Measurements from ENCODE around the gene MCM3. TPM values are rescaled to one million over a fixed set of nuclear protein-coding genes. Genes with fewer than 3 reads are reported as not detected.

The MCM3 gene
- total RNA-seq, result 10 to 100 TPM; 25.5 to 41.8 (median 37.1) TPM
- polyA plus RNA-seq, result 10 to 100 TPM; 34.3 to 43.8 TPM
- long read RNA-seq, donor 1, transcript MCM3-201 (17 exons, 3,083 nt), result major isoform, 190 of 276 reads
- long read RNA-seq, donor 1, partial matches to known transcripts, result 63 of 276 reads
- long read RNA-seq, donor 1, other reads (novel, unspliced or antisense), result 20 of 276 reads
- long read RNA-seq, donor 2, transcript MCM3-201 (17 exons, 3,083 nt), result major isoform, 28 of 53 reads
- long read RNA-seq, donor 2, partial matches to known transcripts, result 24 of 53 reads
- long read RNA-seq, donor 2, other reads (novel, unspliced or antisense), result 0 of 53 reads
- long read RNA-seq, donor 3, transcript MCM3-201 (17 exons, 3,083 nt), result major isoform, 118 of 150 reads
- long read RNA-seq, donor 3, transcript MCM3-202 (16 exons, 2,523 nt), result minor isoform, 9 of 150 reads
- long read RNA-seq, donor 3, partial matches to known transcripts, result 11 of 150 reads
- long read RNA-seq, donor 3, other reads (novel, unspliced or antisense), result 12 of 150 reads

DNA sequence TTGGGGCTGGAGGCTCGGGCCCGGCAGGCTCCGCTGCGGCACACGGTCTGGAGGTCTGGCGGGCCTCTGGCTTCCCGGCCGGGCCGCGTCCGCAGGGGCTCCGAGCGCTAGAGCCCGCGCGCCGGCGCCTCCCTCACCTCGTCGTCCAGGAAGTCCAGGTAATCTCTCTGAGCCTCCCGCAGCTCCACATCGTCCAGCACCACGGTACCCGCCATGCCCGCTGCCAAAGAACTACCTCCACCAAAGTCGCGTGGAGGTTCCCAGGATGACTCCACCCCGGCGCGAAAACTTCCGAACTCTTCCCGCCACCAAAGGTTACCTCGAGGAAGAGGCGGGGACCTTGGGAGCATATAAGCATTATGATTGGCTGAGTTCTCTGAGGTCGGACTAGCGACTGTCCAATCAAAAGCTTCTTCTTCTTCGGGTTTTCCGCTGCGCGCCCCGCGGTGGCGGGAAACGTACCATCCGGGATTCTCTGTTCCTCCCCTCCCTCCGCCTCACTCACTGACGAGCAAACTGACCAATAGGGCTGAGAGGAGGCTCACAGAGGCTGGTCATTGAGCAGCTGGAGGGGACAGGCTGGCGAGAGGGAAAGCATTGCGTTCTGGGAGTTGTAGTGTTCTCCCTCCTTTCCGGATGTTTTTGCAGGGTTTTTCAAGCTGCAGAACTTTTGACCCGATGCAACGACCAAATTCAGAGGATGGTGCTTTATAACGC, at the start of gene MCM3:
Gene MCM3, minus strand, starts transcription at position 283 of the 717 bp plus-strand sequence. Its CDS starts 68 bp downstream, at position 215.
- Histone ChIP-seq H3K27me3 (no peaks in the 10 kb centered on the region), H3K36me3 (no peaks in the 10 kb centered on the region), H3K27ac (peak within 1 kb of the TSS in 1 of 2 donors; percentile 39), H3K9me3 (no peaks in the 10 kb centered on the region), H3K4me3 (peak within 1 kb of the TSS; percentile 80), H3K4me1 (ENCODE audit: insufficient read depth) (no peaks in the 10 kb centered on the region)
- 1% methylated on average over 50 to 53 of the region's 53 CpGs for WGBS, 3 donors
- intact Hi-C loops (cut with DNase I), result loop anchor here (5.0 to 10.0 kb wide), 5 partner anchors 110 to 378 kb away; no protein-coding TSS in a partner anchor
- TF ChIP-seq, protein P1, sequence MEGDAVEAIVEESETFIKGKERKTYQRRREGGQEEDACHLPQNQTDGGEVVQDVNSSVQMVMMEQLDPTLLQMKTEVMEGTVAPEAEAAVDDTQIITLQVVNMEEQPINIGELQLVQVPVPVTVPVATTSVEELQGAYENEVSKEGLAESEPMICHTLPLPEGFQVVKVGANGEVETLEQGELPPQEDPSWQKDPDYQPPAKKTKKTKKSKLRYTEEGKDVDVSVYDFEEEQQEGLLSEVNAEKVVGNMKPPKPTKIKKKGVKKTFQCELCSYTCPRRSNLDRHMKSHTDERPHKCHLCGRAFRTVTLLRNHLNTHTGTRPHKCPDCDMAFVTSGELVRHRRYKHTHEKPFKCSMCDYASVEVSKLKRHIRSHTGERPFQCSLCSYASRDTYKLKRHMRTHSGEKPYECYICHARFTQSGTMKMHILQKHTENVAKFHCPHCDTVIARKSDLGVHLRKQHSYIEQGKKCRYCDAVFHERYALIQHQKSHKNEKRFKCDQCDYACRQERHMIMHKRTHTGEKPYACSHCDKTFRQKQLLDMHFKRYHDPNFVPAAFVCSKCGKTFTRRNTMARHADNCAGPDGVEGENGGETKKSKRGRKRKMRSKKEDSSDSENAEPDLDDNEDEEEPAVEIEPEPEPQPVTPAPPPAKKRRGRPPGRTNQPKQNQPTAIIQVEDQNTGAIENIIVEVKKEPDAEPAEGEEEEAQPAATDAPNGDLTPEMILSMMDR (IDR thresholded peaks at IDR 0.05), result peak in 2 of 3 donors; percentile 10 to 16
- TF ChIP-seq EP300 (IDR thresholded peaks at IDR 0.05), result no peak
- no peak for TF ChIP-seq POLR2A (IDR thresholded peaks at IDR 0.05)
- peak; percentile 94 to 98 (median 96) for DNase-seq

DNA sequence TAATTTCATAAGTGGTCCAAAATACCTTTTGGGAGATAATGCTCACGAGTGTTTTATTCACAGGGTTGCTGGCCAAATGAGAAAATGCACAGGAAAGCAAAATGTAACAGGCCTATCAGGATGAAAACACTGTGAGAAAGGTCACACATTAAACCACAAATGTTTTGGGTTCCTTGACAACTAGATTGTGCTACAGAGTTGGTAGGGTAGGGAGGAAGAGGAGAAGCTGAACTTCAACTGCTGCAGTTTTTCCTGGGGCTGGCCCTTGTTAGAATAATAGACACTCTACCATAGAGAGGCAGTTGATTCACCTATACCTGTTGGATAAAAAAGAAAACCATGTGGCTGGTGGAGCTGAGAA, 49.3 kb upstream of the MCM3 start:
- intact Hi-C loops (cut with DNase I), result no loop called here
- DNase-seq, result no peak
- WGBS, 3 donors, result 6 to 16% (median 12%) methylated on average over 1 of the region's 1 CpG

DNA sequence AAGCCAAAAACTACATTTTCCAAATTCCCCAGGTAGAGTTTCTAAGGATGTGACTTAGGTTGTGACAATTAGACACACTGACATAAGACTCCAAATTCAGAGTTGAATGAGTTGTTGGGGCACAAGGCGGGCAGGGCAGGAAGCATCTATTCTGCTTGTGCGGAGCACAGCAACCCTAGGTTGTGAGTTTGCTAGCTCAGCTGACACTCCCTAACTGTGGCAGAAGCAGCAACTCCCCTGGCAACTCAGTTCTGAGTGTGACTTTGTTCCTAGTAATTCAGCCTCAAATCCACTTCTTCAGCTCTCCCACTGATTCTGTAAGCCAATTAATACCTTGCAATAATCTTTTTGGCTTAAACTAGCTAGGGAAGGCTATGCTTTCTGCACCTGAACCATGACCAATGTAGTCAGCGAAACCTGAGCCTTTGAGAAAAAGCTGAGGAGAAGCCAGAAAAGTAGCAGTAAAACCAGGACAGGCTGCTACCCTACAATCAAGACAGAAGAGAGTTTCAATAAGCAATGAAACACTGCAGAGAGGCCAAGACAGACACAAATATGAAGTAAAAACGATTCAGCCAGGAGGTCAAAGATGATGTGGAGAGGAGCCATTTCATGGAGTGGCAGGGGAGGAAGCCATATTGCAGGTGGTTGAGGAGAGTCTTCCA, 47.4 kb upstream of the MCM3 start:
- peaks cover 7% of the 10 kb centered on the region for H3K4me1 ChIP-seq (ENCODE audit: insufficient read depth)
- no peak overlapping the region for H3K4me3 ChIP-seq
- H3K36me3 ChIP-seq, result no peaks in the 10 kb centered on the region
- TF ChIP-seq POLR2A (IDR thresholded peaks at IDR 0.05), result no peak
- TF ChIP-seq, protein P1 (IDR thresholded peaks at IDR 0.05), result no peak
- TF ChIP-seq EP300 (IDR thresholded peaks at IDR 0.05), result no peak
- H3K9me3 ChIP-seq, result no peaks in the 10 kb centered on the region
- intact Hi-C loops (cut with DNase I), result no loop called here
- WGBS, 3 donors, result 81 to 82% (median 81%) methylated on average over 4 of the region's 4 CpGs
- no peak overlapping the region for H3K27ac ChIP-seq
- DNase-seq, result no peak
- H3K27me3 ChIP-seq, result no peaks in the 10 kb centered on the region

More for the DNA sequence above, 49.3 kb upstream of the MCM3 start:
- no peaks in the 10 kb centered on the region for H3K36me3 ChIP-seq
- peaks cover 7% of the 10 kb centered on the region for H3K4me1 ChIP-seq (ENCODE audit: insufficient read depth)
- peak overlapping the region; percentile 11 to 52 for H3K27ac ChIP-seq
- H3K4me3 ChIP-seq, result no peak overlapping the region
- TF ChIP-seq, protein P1 (IDR thresholded peaks at IDR 0.05), result no peak
- no peak for TF ChIP-seq EP300 (IDR thresholded peaks at IDR 0.05)
- no peak for TF ChIP-seq POLR2A (IDR thresholded peaks at IDR 0.05)
- H3K9me3 ChIP-seq, result no peaks in the 10 kb centered on the region
- no peaks in the 10 kb centered on the region for H3K27me3 ChIP-seq

DNA sequence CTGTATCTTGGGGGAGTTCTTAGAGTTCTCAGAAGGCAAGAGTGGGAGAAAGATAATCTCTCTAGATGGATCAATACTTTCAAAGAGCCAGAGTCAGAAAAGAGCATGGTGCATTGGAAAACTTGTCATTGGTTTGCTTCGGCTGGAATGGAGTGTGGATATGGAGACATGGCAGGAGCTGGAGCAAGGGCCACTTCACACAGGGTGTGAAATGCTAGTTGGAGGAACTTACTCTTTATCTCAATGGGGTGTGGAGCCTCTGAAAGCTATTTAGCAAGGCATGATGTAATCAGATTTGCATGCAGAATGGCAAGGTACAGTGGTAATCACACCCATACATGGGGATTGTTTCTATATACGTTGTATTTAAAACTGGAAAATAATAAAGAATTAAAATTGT, 45.9 kb upstream of the MCM3 start:
- TF ChIP-seq, protein P1 (IDR thresholded peaks at IDR 0.05), result no peak
- TF ChIP-seq EP300 (IDR thresholded peaks at IDR 0.05), result no peak
- TF ChIP-seq POLR2A (IDR thresholded peaks at IDR 0.05), result no peak
- no peaks in the 10 kb centered on the region for H3K9me3 ChIP-seq
- no peak overlapping the region for H3K27ac ChIP-seq
- H3K36me3 ChIP-seq, result no peaks in the 10 kb centered on the region
- no peak for DNase-seq
- H3K4me1 ChIP-seq (ENCODE audit: insufficient read depth), result peaks cover 13% of the 10 kb centered on the region
- intact Hi-C loops (cut with DNase I), result no loop called here
- 88 to 93% (median 92%) methylated on average over 2 of the region's 2 CpGs for WGBS, 3 donors
- no peak overlapping the region for H3K4me3 ChIP-seq
- no peaks in the 10 kb centered on the region for H3K27me3 ChIP-seq
